ENCODE measurements around the gene RAET1G.

The RAET1G gene

GRCh38 chr6:149917679-149918078, 5.2 kb downstream of the RAET1G start:
- Histone ChIP-seq H3K14ac (ENCODE audit: low read length) (no peak overlapping the region), H3K4me1 (ENCODE audit: control insufficient read depth in 2 of 2, insufficient read depth in 1 of 2, low read depth in 1 of 2, low read length in 2 of 2) (peaks cover 0 to under 1% of the 10 kb centered on the region in 2 donors), H3K27ac (replicated peaks; ENCODE audit: low read length) (no peak overlapping the region), H2BK5ac (ENCODE audit: low read length) (no peak overlapping the region), H3K23ac (ENCODE audit: low read depth, low read length, poor library complexity) (no peak overlapping the region), H3K79me1 (ENCODE audit: low read depth, low read length) (no peaks in the 10 kb centered on the region), H3K36me3 (replicated peaks in 1 of 2; ENCODE audit: control insufficient read depth in 2 of 2, insufficient read depth in 2 of 2, low read length in 2 of 2) (no peaks in the 10 kb centered on the region), H3K9me3 (replicated peaks in 1 of 2; ENCODE audit: control insufficient read depth in 2 of 2, insufficient read depth in 1 of 2, low read depth in 1 of 2, low read length in 2 of 2) (peaks cover 0 to 2% of the 10 kb centered on the region in 2 donors), H2AK5ac (ENCODE audit: low read depth, low read length) (no peak overlapping the region), H3K4me2 (ENCODE audit: insufficient read depth, low read length, poor library complexity, severe bottlenecking) (no peak overlapping the region), H3K18ac (ENCODE audit: low read length) (no peak overlapping the region), H3K27me3 (ENCODE audit: control insufficient read depth in 3 of 3, insufficient read depth in 3 of 3, low read depth in 1 of 3, low read length in 3 of 3) (peaks cover 3 to 56% (median 26%) of the 10 kb centered on the region in 3 experiments), H3K4ac (ENCODE audit: low read length) (no peak overlapping the region), H4K91ac (ENCODE audit: low read depth, low read length, poor library complexity) (no peak overlapping the region), H2BK15ac (ENCODE audit: low read length) (no peak overlapping the region), H3K4me3 (ENCODE audit: low read length in 2 of 2) (no peak overlapping the region), H2AFZ (ENCODE audit: low read length) (no peak overlapping the region), H3K9ac (ENCODE audit: low read depth, low read length, poor library complexity) (no peak overlapping the region), H4K8ac (ENCODE audit: low read depth, low read length) (no peak overlapping the region), H2BK12ac (ENCODE audit: low read length) (no peak overlapping the region), H2BK120ac (ENCODE audit: low read depth, low read length) (no peak overlapping the region)
- no CpG with 5 or more reads among the region's 2 CpGs for WGBS, 2 donors (ENCODE audit: extremely low coverage in 2 of 2, insufficient read length in 2 of 2, insufficient replicate concordance in 1 of 2)
- DNase-seq (ENCODE audit: low spot score) = no peak

DNA sequence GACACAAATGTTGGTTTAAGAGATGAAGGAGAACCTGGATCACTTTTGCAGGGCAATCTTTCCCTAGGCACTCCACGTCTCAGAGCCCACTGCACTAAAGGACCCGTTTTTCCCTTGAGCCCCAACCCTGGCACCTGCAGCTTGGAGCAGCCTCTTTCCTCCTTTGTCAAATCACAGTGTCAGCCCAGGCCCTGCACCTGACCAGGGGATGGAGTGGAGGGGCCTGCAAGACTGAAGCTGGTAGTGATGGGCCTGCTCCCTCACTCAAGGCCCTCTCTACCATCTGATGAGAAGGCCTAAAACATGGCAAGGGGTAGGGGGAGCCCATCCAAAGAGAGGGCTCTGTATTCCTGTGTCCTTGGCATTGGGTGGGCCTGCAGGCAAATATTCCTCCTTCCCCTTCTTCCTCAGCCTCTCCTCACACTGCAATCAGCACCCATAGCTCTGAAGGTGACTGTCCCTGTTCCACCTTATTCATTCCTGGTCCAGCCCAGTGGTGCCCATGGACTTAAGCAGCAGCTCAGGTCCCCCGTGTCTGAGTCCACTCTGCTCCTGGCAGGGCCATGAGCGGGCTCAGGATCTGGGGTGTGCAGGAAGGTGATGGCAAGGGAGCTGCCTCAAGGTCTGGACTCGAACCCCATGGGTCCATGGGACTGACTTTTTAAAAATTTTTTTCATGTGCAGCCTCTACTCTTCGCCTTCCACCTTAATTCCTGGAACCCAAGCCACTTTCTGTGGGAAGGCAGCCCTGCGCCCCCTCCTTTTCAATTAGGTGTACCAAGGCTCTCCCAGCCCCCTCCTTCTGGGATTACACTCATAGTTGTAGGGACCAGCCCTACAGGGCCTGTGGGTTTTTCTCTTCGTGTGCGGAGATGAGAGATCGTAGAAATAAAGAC, 6.7 kb downstream of the RAET1G start:
- peak overlapping the region; percentile 16 for H2BK5ac ChIP-seq (ENCODE audit: low read length)
- no peak for DNase-seq (ENCODE audit: low spot score)
- no peak overlapping the region for H2BK12ac ChIP-seq (ENCODE audit: low read length)
- H2BK15ac ChIP-seq (ENCODE audit: low read length) = no peak overlapping the region
- peak overlapping the region in 1 of 2 donors; percentile 37 for H3K4me3 ChIP-seq (ENCODE audit: low read length in 2 of 2)
- peaks cover 0 to under 1% of the 10 kb centered on the region in 2 donors for H3K9me3 ChIP-seq (replicated peaks in 1 of 2; ENCODE audit: control insufficient read depth in 2 of 2, insufficient read depth in 1 of 2, low read depth in 1 of 2, low read length in 2 of 2)
- H3K4me2 ChIP-seq (ENCODE audit: insufficient read depth, low read length, poor library complexity, severe bottlenecking) = no peak overlapping the region
- H3K27ac ChIP-seq (replicated peaks; ENCODE audit: low read length) = no peak overlapping the region
- H3K4ac ChIP-seq (ENCODE audit: low read length) = no peak overlapping the region
- H3K4me1 ChIP-seq (ENCODE audit: control insufficient read depth in 2 of 2, insufficient read depth in 1 of 2, low read depth in 1 of 2, low read length in 2 of 2) = no peaks in the 10 kb centered on the region
- no peak overlapping the region for H4K91ac ChIP-seq (ENCODE audit: low read depth, low read length, poor library complexity)
- no peak overlapping the region for H2BK120ac ChIP-seq (ENCODE audit: low read depth, low read length)
- H2AK5ac ChIP-seq (ENCODE audit: low read depth, low read length) = no peak overlapping the region
- no peaks in the 10 kb centered on the region for H3K79me1 ChIP-seq (ENCODE audit: low read depth, low read length)
- no peak overlapping the region for H3K9ac ChIP-seq (ENCODE audit: low read depth, low read length, poor library complexity)
- H4K8ac ChIP-seq (ENCODE audit: low read depth, low read length) = no peak overlapping the region
- no peak overlapping the region for H3K23ac ChIP-seq (ENCODE audit: low read depth, low read length, poor library complexity)
- no peak overlapping the region for H3K14ac ChIP-seq (ENCODE audit: low read length)
- no CpG with 5 or more reads among the region's 10 CpGs for WGBS, 2 donors (ENCODE audit: extremely low coverage in 2 of 2, insufficient read length in 2 of 2, insufficient replicate concordance in 1 of 2)
- no peak overlapping the region for H3K18ac ChIP-seq (ENCODE audit: low read length)
- H2AFZ ChIP-seq (ENCODE audit: low read length) = no peak overlapping the region
- peaks cover 0 to 41% (median 12%) of the 10 kb centered on the region in 3 experiments for H3K27me3 ChIP-seq (ENCODE audit: control insufficient read depth in 3 of 3, insufficient read depth in 3 of 3, low read depth in 1 of 3, low read length in 3 of 3)
- no peaks in the 10 kb centered on the region for H3K36me3 ChIP-seq (replicated peaks in 1 of 2; ENCODE audit: control insufficient read depth in 2 of 2, insufficient read depth in 2 of 2, low read length in 2 of 2)

DNA sequence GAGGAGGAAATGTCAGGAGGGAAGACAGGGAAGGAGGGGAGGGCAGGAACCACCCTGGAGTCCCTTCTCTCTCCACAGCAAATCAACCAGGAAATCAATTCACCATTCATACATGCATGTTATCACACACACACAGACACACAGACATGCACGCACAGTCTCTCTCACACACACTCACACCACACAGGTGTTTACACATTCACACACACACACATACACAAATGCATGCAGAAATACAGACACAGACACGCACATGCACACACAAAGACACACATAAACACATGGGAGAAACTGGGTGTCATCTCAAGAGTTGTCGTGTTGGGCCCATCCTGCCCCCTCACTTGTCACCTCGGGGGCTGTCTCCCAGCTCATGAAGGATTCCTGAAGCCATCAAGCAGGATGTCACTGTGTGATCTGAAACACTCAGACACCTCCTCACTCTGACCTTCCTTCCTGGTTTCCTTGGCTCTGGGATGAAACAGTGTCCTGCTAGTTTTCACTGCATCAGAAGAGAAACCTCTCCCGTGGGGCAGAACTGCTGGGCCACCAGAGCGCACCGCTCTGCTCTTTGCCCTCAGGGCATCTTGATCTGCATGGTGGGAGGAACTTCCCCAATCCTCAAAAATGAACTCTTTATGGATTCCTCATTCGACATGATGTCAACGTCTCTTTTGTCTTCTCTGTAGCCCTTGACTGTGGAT, 9.2 kb downstream of the RAET1G start:
- Histone ChIP-seq H3K27ac (replicated peaks; ENCODE audit: low read length) (no peak overlapping the region), H3K18ac (ENCODE audit: low read length) (no peak overlapping the region), H3K79me1 (ENCODE audit: low read depth, low read length) (peaks cover 3% of the 10 kb centered on the region), H3K36me3 (replicated peaks in 1 of 2; ENCODE audit: control insufficient read depth in 2 of 2, insufficient read depth in 2 of 2, low read length in 2 of 2) (no peaks in the 10 kb centered on the region), H3K9me3 (replicated peaks in 1 of 2; ENCODE audit: control insufficient read depth in 2 of 2, insufficient read depth in 1 of 2, low read depth in 1 of 2, low read length in 2 of 2) (peaks cover 0 to 5% of the 10 kb centered on the region in 2 donors), H3K14ac (ENCODE audit: low read length) (no peak overlapping the region), H3K4me1 (ENCODE audit: control insufficient read depth in 2 of 2, insufficient read depth in 1 of 2, low read depth in 1 of 2, low read length in 2 of 2) (no peaks in the 10 kb centered on the region), H2AK5ac (ENCODE audit: low read depth, low read length) (no peak overlapping the region), H3K4me3 (ENCODE audit: low read length in 2 of 2) (peak overlapping the region in 1 of 2 donors; percentile 5), H2AFZ (ENCODE audit: low read length) (no peak overlapping the region), H2BK120ac (ENCODE audit: low read depth, low read length) (no peak overlapping the region), H2BK15ac (ENCODE audit: low read length) (no peak overlapping the region), H4K91ac (ENCODE audit: low read depth, low read length, poor library complexity) (no peak overlapping the region), H3K4ac (ENCODE audit: low read length) (no peak overlapping the region), H3K4me2 (ENCODE audit: insufficient read depth, low read length, poor library complexity, severe bottlenecking) (no peak overlapping the region), H2BK5ac (ENCODE audit: low read length) (no peak overlapping the region), H3K27me3 (ENCODE audit: control insufficient read depth in 3 of 3, insufficient read depth in 3 of 3, low read depth in 1 of 3, low read length in 3 of 3) (peaks cover 0 to 22% (median 0%) of the 10 kb centered on the region in 3 experiments), H3K9ac (ENCODE audit: low read depth, low read length, poor library complexity) (no peak overlapping the region), H2BK12ac (ENCODE audit: low read length) (no peak overlapping the region), H3K23ac (ENCODE audit: low read depth, low read length, poor library complexity) (no peak overlapping the region), H4K8ac (ENCODE audit: low read depth, low read length) (no peak overlapping the region)
- WGBS, 2 donors (ENCODE audit: extremely low coverage in 2 of 2, insufficient read length in 2 of 2, insufficient replicate concordance in 1 of 2) = no CpG with 5 or more reads among the region's 9 CpGs
- DNase-seq (ENCODE audit: low spot score) = no peak

GRCh38 chr6:149913085-149913484, 9.8 kb downstream of the RAET1G start:
- Histone ChIP-seq H2BK5ac (ENCODE audit: low read length) (no peak overlapping the region), H3K4me3 (ENCODE audit: low read length in 2 of 2) (no peak overlapping the region), H3K27me3 (ENCODE audit: control insufficient read depth in 3 of 3, insufficient read depth in 3 of 3, low read depth in 1 of 3, low read length in 3 of 3) (peaks cover 0 to 16% (median 0%) of the 10 kb centered on the region in 3 experiments), H3K4me2 (ENCODE audit: insufficient read depth, low read length, poor library complexity, severe bottlenecking) (no peak overlapping the region), H3K36me3 (replicated peaks in 1 of 2; ENCODE audit: control insufficient read depth in 2 of 2, insufficient read depth in 2 of 2, low read length in 2 of 2) (no peaks in the 10 kb centered on the region), H3K79me1 (ENCODE audit: low read depth, low read length) (peaks cover 3% of the 10 kb centered on the region), H3K9me3 (replicated peaks in 1 of 2; ENCODE audit: control insufficient read depth in 2 of 2, insufficient read depth in 1 of 2, low read depth in 1 of 2, low read length in 2 of 2) (peaks cover 0 to 8% of the 10 kb centered on the region in 2 donors), H4K8ac (ENCODE audit: low read depth, low read length) (no peak overlapping the region), H2AK5ac (ENCODE audit: low read depth, low read length) (no peak overlapping the region), H2BK12ac (ENCODE audit: low read length) (no peak overlapping the region), H4K91ac (ENCODE audit: low read depth, low read length, poor library complexity) (no peak overlapping the region), H2BK15ac (ENCODE audit: low read length) (no peak overlapping the region), H3K18ac (ENCODE audit: low read length) (no peak overlapping the region), H3K4me1 (ENCODE audit: control insufficient read depth in 2 of 2, insufficient read depth in 1 of 2, low read depth in 1 of 2, low read length in 2 of 2) (no peaks in the 10 kb centered on the region), H3K14ac (ENCODE audit: low read length) (no peak overlapping the region), H3K9ac (ENCODE audit: low read depth, low read length, poor library complexity) (no peak overlapping the region), H2BK120ac (ENCODE audit: low read depth, low read length) (no peak overlapping the region), H3K23ac (ENCODE audit: low read depth, low read length, poor library complexity) (no peak overlapping the region), H3K27ac (replicated peaks; ENCODE audit: low read length) (no peak overlapping the region), H3K4ac (ENCODE audit: low read length) (no peak overlapping the region), H2AFZ (ENCODE audit: low read length) (no peak overlapping the region)
- WGBS, 2 donors (ENCODE audit: extremely low coverage in 2 of 2, insufficient read length in 2 of 2, insufficient replicate concordance in 1 of 2) = no CpG with 5 or more reads among the region's 2 CpGs
- DNase-seq (ENCODE audit: low spot score) = no peak
